Measurements from ENCODE around the gene SIGLEC7. TPM values are rescaled to one million over a fixed set of nuclear protein-coding genes. Genes with fewer than 3 reads are reported as not detected.

The SIGLEC7 gene
- total RNA-seq, 2 donors from 2014 or later, result 2.4 to 5.9 TPM

GRCh38 chr19:51201712-51202111 is 59.6 kb downstream of the SIGLEC7 start:
- H3K9me3 ChIP-seq, result no peaks in the 10 kb centered on the region
- no peaks in the 10 kb centered on the region for H3K4me1 ChIP-seq (ENCODE audit: control insufficient read depth in 1 of 2, low read depth in 2 of 2)
- no peak overlapping the region for H3K27ac ChIP-seq
- DNase-seq (ENCODE audit: low spot score) (no peak), ATAC-seq (ENCODE audit: insufficient number of reproducible peaks, low FRiP score, low read depth) (no peak)
- H3K27me3 ChIP-seq (replicated peaks; ENCODE audit: insufficient read depth), result no peaks in the 10 kb centered on the region
- TF ChIP-seq, protein P1, sequence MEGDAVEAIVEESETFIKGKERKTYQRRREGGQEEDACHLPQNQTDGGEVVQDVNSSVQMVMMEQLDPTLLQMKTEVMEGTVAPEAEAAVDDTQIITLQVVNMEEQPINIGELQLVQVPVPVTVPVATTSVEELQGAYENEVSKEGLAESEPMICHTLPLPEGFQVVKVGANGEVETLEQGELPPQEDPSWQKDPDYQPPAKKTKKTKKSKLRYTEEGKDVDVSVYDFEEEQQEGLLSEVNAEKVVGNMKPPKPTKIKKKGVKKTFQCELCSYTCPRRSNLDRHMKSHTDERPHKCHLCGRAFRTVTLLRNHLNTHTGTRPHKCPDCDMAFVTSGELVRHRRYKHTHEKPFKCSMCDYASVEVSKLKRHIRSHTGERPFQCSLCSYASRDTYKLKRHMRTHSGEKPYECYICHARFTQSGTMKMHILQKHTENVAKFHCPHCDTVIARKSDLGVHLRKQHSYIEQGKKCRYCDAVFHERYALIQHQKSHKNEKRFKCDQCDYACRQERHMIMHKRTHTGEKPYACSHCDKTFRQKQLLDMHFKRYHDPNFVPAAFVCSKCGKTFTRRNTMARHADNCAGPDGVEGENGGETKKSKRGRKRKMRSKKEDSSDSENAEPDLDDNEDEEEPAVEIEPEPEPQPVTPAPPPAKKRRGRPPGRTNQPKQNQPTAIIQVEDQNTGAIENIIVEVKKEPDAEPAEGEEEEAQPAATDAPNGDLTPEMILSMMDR (IDR thresholded peaks at IDR 0.05), result no peak
- no peaks in the 10 kb centered on the region for H3K36me3 ChIP-seq
- H3K4me3 ChIP-seq, result no peak overlapping the region

Other genes with a start within 250 kb of the SIGLEC7 start
- gene KLK4, start 230.9 kb upstream of the SIGLEC7 start, total RNA-seq, result not detected
- not detected for gene KLK5, start 189.3 kb upstream of the SIGLEC7 start, total RNA-seq
- gene KLK6, start 172.7 kb upstream of the SIGLEC7 start, total RNA-seq, result not detected
- not detected for gene KLK7, start 158.4 kb upstream of the SIGLEC7 start, total RNA-seq
- gene KLK8, start 140.7 kb upstream of the SIGLEC7 start, total RNA-seq, result not detected
- not detected for gene KLK10, start 122.6 kb upstream of the SIGLEC7 start, total RNA-seq
- under 1 TPM in 1 of 2 donors, not detected in 1; 0.85 TPM for gene KLK11, start 115.7 kb upstream of the SIGLEC7 start, total RNA-seq
- gene KLK12, start 107.3 kb upstream of the SIGLEC7 start, total RNA-seq, result not detected
- not detected for gene KLK13, start 77.2 kb upstream of the SIGLEC7 start, total RNA-seq
- gene KLK14, start 59.4 kb upstream of the SIGLEC7 start, total RNA-seq, result not detected
- gene CTU1, start 33.9 kb upstream of the SIGLEC7 start, total RNA-seq, result 10 to 100 TPM in 1 of 2 donors, 1 to 10 TPM in 1; 4.9 to 12.5 TPM
- 10 to 100 TPM; 13.1 to 15.2 TPM for gene SIGLEC9, start 17.4 kb upstream of the SIGLEC7 start, total RNA-seq
- gene CD33, start 82.8 kb downstream of the SIGLEC7 start, total RNA-seq, result 10 to 100 TPM in 1 of 2 donors, 1 to 10 TPM in 1; 8.1 to 11.7 TPM
- not detected for gene SIGLECL1, start 108.8 kb downstream of the SIGLEC7 start, total RNA-seq
- gene IGLON5, start 169.3 kb downstream of the SIGLEC7 start, total RNA-seq, result 1 to 10 TPM in 1 of 2 donors, not detected in 1; 1.6 TPM
- 1 to 10 TPM in 1 of 2 donors, under 1 TPM in 1; 0.54 to 1.6 TPM for gene VSIG10L, start 199.8 kb downstream of the SIGLEC7 start, total RNA-seq
- gene ETFB, start 224.1 kb downstream of the SIGLEC7 start, total RNA-seq, result 10 to 100 TPM; 32.7 to 56.5 TPM
- not detected for gene CLDND2, start 226.7 kb downstream of the SIGLEC7 start, total RNA-seq
- 1 to 10 TPM in 1 of 2 donors, under 1 TPM in 1; 0.54 to 4.4 TPM for gene NKG7, start 230.4 kb downstream of the SIGLEC7 start, total RNA-seq
- not detected for gene LIM2, start 245.7 kb downstream of the SIGLEC7 start, total RNA-seq
- 1 to 10 TPM in 1 of 2 donors, not detected in 1; 1.4 TPM for gene C19orf84, start 248.3 kb downstream of the SIGLEC7 start, total RNA-seq

All from thoracic aorta (tissue), 2 donors.